CD4-positive, alpha-beta T cell treated with Interleukin-6 at 100 ng/mL for 8 hours (primary cell): Measurements from ENCODE around the gene FOXE1.

Experiments used
- DNase-seq: peaks from one replicate; pipeline ENCODE4 v3.0.0-alpha.2; 2020; ENCODE audit warnings: mixed read lengths, low spot score

The FOXE1 gene

GRCh38 chr9:97866848-97867247 is 13.8 kb downstream of the FOXE1 start:
- DNase-seq: no peak

- DNase-seq: no peak
Observed at GRCh38 chr9:97868859-97869258, 15.8 kb downstream of the FOXE1 start.

- DNase-seq: no peak
Observed at GRCh38 chr9:97873425-97873824, 20.4 kb downstream of the FOXE1 start.

DNA sequence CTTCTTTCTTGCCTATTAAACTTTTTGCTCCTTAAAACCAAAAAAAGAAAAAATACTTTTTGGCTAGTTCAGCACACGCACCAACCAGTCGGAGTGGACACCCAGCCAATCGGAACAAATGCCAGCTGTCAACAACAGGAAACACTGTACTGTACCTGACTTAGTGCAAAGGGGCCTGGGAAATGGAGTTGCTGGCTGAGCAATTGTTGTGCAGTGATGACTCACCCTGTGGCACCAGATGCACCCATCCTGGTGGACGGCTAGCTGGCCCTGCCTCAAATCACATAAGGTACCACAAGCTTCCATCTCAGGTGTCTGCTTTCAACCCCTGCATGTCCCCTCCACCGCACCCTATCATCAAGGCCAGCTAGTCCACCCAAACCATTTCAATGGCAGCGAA is 20.9 kb downstream of the FOXE1 start:
- DNase-seq: no peak

- no peak for DNase-seq
Observed at GRCh38 chr9:97874624-97875023, 21.6 kb downstream of the FOXE1 start.

GRCh38 chr9:97875111-97875510 is 22.1 kb downstream of the FOXE1 start:
- no peak for DNase-seq

DNA sequence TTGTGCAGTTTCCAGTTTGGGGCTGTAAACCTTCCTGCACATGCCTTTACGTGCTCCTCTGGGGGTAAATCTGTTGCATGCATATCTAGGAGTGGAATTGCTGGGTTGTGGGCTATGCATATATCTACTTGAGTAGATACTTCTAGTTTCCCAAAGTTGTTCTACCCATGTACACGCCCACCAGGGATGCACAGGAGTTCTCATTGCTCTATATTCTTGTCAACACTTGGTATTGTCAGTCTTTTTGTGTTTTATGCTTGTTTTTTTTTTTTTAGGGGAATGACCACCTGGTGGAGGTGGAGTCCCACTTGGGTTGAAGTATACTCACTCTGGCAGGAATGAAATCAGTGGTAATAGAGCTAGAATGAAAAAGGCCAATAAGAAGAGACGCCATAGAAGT is 23.0 kb downstream of the FOXE1 start:
- no peak for DNase-seq

DNA sequence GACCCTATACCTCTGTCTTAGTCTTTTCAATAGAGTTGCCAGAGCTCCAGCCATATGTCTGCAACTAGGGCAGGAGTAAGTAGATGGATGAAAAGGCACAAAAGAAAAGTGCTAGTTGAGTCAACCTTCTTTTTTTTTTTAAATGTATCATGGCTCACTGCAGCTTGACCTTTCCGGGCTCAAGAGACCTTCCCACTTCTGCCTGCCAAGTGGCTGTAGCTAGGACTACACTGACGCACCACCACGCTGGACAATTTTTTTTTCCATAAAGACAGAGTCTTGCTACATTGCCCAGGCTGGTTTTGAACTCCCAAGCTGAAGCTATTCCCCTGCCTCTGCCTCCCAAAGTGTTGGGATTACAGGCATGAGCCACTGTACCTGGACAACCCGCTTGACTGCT is 27.3 kb downstream of the FOXE1 start:
- DNase-seq: no peak

GRCh38 chr9:97889941-97890887 is 37.2 kb downstream of the FOXE1 start:
- peak; percentile 59 for DNase-seq

DNA sequence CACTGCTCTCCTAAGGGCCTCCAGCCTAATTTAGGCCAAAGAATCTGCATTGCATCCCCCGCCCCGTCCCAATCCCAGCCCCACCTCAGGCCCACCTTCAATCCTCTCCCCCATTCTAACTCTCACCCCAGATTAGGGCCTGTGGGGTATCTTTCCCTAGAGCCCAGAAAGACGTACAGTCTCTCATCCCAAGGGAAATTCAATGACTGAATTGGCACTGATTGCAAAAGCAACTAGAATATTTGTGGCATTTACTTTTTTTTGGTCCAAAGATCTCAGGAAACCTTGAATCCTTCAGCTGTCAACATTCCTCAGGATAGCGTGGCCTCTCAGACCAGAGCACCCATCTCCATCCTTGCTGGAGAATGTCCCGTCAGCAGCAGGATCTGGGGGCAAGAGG is 38.7 kb downstream of the FOXE1 start:
- no peak for DNase-seq

- DNase-seq: no peak
Observed at GRCh38 chr9:97892421-97892820, 39.4 kb downstream of the FOXE1 start.

GRCh38 chr9:97895211-97895610 is 42.2 kb downstream of the FOXE1 start:
- DNase-seq: no peak

- no peak for DNase-seq
Observed at GRCh38 chr9:97895695-97896332, 42.8 kb downstream of the FOXE1 start.

DNA sequence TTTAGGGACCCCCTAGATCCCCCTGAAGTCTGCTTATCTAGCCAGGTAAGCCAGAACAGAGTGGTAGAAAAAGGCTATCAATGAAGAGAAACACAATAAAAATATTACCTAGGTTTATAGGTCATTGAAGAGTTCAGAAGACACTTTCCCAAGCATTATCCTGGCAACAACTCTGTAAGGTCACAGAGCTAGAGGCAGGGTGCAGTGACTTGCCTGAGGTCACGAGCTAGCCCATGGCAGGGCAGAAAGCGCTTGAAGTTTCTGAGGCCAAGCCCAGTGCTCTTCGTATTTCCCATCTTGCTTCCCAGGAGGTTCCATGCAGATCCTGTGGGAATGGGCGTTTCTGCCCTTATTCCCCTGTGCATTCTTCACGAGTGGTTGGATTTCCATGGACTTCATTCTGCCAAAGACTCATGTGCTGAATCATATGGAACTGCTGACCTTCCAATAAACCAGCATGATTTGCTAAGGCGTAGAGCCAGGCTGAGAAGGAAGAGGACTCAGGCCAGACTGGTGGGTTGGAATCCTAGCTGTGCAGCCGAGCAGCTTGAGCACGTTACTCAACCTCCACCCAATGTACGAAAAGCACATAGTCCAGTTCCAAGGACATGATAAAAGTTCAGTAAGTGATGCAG is 47.2 kb downstream of the FOXE1 start:
- DNase-seq: no peak

GRCh38 chr9:97900738-97901565 is 47.9 kb downstream of the FOXE1 start:
- peak; percentile 49 for DNase-seq

DNA sequence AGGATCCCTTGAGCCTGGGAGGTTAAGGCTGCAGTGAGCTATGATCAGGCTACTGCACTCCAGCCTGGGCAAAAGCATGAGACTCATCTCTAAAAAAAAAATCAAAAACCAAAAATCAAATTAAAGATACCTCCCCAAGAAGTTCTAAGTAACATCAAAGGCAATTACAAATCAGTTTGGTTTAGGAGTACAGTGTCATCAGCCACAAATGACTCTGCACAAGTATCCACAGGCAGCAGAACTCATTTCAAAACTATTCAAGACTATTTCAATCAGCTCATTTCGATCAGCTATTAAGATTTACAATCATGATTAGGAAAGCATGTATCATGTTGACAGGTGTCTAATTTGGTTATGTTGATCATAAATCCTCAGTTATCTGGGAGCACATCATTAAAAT is 50.2 kb downstream of the FOXE1 start:
- DNase-seq: no peak

GRCh38 chr9:97904725-97905124 is 51.7 kb downstream of the FOXE1 start:
- DNase-seq: peak; percentile 73

DNA sequence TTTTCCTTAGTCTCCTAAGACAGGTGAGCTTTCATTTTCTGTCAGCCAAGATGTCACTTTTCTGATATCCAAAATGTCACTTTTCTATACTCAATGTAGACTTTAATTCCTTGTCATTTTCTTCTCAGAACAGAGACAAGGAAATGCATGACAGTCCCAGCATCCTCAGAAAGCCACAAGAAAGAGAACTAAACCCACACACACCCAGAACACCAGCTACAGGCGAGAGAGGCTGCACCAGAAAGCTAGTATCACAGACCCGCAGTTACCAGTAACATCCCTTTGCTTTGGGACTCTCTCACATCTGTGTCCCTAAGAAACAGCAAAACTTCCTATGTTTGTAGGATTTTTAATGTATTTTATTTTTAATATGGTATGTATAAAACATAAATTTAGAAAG is 52.2 kb downstream of the FOXE1 start:
- peak; percentile 76 for DNase-seq
